Activated CD4-positive, alpha-beta T cell treated with anti-CD3 and anti-CD28 coated beads, Interleukin-2, amount 10 ng/mL, durations not matched to agents 24 days and 14 days (primary cell): Measurements from ENCODE around the gene SEL1L3. TPM values are rescaled to one million over a fixed set of nuclear protein-coding genes. Genes with fewer than 3 reads are reported as not detected.

Experiments
- DNase-seq: peaks from one replicate; pipeline ENCODE4 v3.0.0; 2022
- H3K27ac Mint-ChIP-seq: one replicate; pipeline ENCODE4 v1.8.0; 2022; ENCODE audit warnings: mild to moderate bottlenecking, mixed read lengths
- H3K27me3 Mint-ChIP-seq: one replicate; pipeline ENCODE4 v1.8.0; 2022; ENCODE audit warnings: mixed read lengths
- H3K36me3 Mint-ChIP-seq: one replicate; pipeline ENCODE4 v1.8.0; 2022; ENCODE audit warnings: low read depth, mild to moderate bottlenecking, mixed read lengths
- H3K4me1 Mint-ChIP-seq: one replicate; pipeline ENCODE4 v1.8.0; 2021; ENCODE audit warnings: mixed read lengths
- H3K4me3 Mint-ChIP-seq: one replicate; pipeline ENCODE4 v1.8.0; 2022; ENCODE audit warnings: mild to moderate bottlenecking, moderate library complexity, mixed read lengths
- H3K9me3 Mint-ChIP-seq: one replicate; pipeline ENCODE4 v1.8.0; 2021; ENCODE audit warnings: mixed read lengths
- intact Hi-C: fragments of 100-400 bp; cut with micrococcal nuclease; formaldehyde crosslinking; loops from one replicate; pipeline ENCODE4 v1.15.1; 2023
- total RNA-seq: library from RNA; stranded (reverse); gene quantifications from 2 replicates; pipeline ENCODE4 v1.2.3, GENCODE V29; 2022

Gene SEL1L3
- total RNA-seq, 1 donor from 2014 or later = 35.3 TPM

DNA sequence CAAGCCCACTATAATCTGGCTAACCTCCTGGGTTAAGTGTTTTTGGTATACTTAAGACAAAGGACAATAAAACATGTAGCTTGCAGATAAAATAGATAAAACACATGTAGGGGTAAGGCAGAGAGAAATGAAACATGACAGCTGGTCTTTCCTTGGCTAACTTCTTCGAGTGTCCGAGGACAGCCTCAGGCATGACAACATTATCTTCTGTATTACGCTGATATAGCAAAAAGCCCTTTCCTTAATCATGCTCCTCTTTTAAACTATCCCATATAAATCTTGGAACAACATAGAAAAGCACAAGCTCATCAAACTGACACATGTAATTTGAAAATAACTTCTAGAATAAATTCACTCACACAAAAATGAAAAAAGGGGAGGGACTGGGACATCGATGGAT, 91.1 kb downstream of the SEL1L3 start:
- no peak for DNase-seq
- Mint-ChIP-seq H3K27me3 (no peaks in the 10 kb centered on the region), H3K27ac (no peak overlapping the region), H3K36me3 (peaks cover 26% of the 10 kb centered on the region), H3K4me3 (no peak overlapping the region), H3K4me1 (no peaks in the 10 kb centered on the region), H3K9me3 (no peaks in the 10 kb centered on the region)
- intact Hi-C loops = no loop called here

DNA sequence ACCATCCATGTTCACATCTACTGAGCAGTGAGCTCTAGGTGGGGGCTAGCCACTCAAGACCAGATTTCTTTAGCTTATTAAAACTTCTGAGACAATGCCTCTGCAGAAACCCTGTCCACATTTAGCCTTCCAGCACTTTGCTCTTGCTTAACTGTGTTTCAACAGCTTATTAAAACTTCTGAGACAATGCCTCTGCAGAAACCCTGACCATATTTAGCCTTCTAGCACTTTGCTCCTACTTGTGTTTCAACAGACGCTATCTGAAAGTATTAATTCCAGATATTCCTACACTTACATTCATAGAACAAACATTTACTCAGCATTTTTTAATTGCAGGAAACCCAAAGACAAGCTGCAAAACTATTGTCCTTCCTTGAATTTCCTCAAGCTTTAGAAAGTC, 91.9 kb downstream of the SEL1L3 start:
- Mint-ChIP-seq H3K27ac (no peak overlapping the region), H3K9me3 (no peaks in the 10 kb centered on the region), H3K4me3 (no peak overlapping the region), H3K36me3 (peaks cover 24% of the 10 kb centered on the region), H3K4me1 (no peaks in the 10 kb centered on the region), H3K27me3 (no peaks in the 10 kb centered on the region)
- intact Hi-C loops = no loop called here
- DNase-seq = no peak

DNA sequence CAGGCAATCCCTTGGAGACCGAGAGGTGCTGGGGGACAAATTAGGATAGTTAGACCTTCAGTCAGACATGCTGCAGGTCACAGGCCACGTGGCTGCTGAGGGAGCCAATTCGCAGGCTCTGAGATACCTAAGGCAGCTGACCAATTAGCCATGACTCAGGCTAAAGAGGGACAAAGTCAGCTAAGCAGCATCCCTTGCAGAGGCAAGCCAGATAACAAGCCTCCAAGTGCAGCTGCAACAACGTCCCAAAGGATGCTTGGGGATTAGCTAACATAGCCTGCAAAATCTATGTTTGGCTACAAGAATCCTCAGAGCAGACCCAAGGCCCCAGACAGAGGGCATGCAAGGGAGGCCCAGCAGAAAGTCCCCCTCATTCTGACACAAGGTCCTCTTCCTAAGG, 93.5 kb downstream of the SEL1L3 start:
- H3K4me1 Mint-ChIP-seq = no peaks in the 10 kb centered on the region
- intact Hi-C loops = no loop called here
- no peaks in the 10 kb centered on the region for H3K27me3 Mint-ChIP-seq
- H3K36me3 Mint-ChIP-seq = peaks cover 24% of the 10 kb centered on the region
- H3K4me3 Mint-ChIP-seq = no peak overlapping the region
- H3K9me3 Mint-ChIP-seq = no peaks in the 10 kb centered on the region
- no peak for DNase-seq
- no peak overlapping the region for H3K27ac Mint-ChIP-seq

DNA sequence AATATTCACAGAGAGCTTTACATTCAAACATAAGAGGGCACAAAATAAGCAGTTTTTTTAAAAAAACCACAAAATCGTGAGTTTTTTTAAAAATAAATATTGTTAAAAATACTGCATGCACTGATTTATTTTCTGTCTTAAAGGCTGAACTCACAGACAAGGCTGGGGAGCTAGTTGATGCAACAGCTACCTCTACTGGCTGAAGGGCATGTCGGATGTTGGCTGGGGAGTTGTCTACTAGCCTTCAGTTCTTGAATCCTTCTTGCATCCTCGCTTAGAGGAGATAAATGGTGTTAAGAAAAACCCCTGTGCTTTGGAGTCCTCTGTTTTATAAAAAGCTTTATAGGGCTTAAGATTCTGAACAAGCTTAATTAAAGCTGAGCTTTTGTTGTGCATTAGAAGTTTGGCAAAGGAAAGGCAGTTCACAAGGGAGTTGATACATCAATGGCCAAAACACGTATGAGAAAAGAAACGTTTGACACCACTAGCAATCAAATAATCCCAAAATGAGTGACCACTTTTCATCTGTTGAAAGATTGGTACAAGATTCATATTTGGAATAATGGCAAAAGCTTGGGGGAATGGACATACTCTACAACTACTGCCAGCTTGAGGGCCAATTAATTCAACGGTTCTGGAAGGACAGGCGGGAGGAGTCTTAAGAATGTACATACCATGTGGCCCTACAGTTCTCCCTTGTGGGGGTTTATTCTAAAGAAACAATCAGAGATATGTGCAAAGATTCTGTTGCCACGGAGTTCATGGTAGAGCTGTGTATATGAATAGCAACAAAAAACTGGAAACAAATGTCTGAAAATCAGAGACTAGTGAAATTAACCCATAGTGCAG, 94.7 kb downstream of the SEL1L3 start:
- Mint-ChIP-seq H3K9me3 (no peaks in the 10 kb centered on the region), H3K27ac (no peak overlapping the region), H3K27me3 (no peaks in the 10 kb centered on the region), H3K4me1 (no peaks in the 10 kb centered on the region), H3K4me3 (no peak overlapping the region), H3K36me3 (peaks cover 28% of the 10 kb centered on the region)
- DNase-seq = peak; percentile 73
- intact Hi-C loops = loop anchor here (1.0 kb wide), 1 partner anchor 328 kb away; no protein-coding TSS in a partner anchor

DNA sequence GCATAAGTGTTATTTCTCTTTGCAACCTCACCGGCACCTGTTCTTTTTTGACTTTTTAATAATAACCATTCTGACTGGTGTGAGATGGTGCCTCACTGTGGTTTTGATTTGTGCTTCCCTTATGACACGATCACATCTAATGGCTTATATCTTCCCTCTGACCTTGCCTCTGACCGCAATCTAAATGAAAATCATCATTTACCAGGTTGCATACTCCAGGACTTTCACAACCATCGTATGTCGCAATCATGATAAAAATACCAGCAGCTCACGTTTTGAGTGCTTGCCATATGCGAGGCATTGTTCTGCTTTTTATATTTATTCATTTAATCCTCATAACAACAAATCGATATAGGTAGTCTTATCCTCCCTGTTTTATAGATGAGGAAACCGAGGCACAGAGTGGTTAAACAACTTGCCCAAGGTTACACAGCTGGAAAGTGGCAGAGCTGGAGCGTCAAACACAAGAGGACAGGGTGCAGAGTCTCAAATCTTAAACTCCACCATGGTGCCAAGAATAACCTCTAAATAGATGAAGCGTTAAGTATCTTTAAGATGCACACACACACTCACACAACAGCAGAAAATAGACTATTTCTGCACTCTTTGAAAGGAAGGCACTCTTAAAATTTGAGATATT, 102.2 kb downstream of the SEL1L3 start:
- Mint-ChIP-seq H3K27me3 (no peaks in the 10 kb centered on the region), H3K4me1 (no peaks in the 10 kb centered on the region), H3K36me3 (peaks cover 59% of the 10 kb centered on the region), H3K9me3 (peaks cover 5% of the 10 kb centered on the region), H3K27ac (no peak overlapping the region), H3K4me3 (no peak overlapping the region)
- intact Hi-C loops = no loop called here
- DNase-seq = no peak

DNA sequence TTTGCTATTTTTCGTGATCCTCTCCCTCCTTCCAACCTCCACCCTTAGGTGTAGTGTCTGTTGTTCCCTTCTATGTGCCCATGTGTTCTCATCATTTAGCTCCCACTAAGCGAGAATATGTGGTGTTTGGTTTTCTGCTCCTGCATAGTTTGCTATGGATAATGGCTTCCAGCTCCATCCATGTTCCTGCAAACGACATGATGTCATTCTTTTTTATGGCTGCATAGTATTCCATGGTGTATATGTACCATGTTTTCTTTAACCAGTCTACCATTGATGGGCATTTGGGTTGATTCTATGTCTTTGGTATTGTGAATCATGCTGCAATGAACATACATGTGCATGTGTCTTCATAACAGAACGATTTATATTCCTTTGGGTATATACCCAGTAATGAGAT, 102.7 kb downstream of the SEL1L3 start:
- Mint-ChIP-seq H3K27ac (no peak overlapping the region), H3K4me3 (no peak overlapping the region), H3K36me3 (peaks cover 59% of the 10 kb centered on the region), H3K27me3 (no peaks in the 10 kb centered on the region), H3K4me1 (no peaks in the 10 kb centered on the region), H3K9me3 (peaks cover 5% of the 10 kb centered on the region)
- no peak for DNase-seq
- intact Hi-C loops = no loop called here

DNA sequence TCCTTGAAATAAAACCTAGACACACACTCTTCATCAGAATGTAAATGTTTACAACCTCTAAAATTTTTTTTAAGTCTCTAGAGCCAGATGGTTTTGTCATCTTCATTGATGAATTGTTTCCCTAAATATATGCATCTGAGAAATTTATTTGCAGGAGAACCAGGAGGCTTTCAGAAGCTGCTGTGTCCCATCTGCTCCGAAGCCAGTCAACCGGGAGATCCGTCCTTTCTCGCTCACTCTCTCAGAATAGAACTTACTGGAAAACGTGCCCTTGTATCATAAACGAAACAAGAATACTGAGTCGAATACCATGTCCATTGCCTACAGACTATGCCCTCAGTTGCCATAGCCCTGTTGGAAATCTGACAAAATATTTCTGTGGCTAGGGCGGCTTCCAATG, 103.7 kb downstream of the SEL1L3 start:
- H3K36me3 Mint-ChIP-seq = peaks cover 53% of the 10 kb centered on the region
- H3K27ac Mint-ChIP-seq = no peak overlapping the region
- DNase-seq = no peak
- no peaks in the 10 kb centered on the region for H3K27me3 Mint-ChIP-seq
- intact Hi-C loops = no loop called here
- no peaks in the 10 kb centered on the region for H3K4me1 Mint-ChIP-seq
- peaks cover 5% of the 10 kb centered on the region for H3K9me3 Mint-ChIP-seq
- no peak overlapping the region for H3K4me3 Mint-ChIP-seq

DNA sequence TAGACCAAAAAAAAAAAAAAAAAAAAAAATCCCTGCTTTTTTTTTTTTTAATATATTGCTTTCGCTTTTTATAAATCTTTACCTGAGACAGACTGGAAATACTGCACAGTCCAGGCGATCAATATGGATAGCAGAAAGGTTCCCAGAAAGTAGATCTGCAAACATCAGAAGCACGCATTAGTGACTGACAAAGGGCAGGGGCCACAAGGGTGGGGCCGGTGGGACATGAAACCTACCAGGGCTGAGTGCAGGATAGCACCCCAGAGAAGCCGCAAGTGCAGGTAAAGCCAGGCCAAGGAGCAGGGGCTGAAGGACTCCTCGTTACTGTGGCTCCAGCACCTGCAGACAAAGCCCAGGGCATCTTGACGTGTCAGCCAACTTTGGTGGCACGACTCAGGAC, 105.3 kb downstream of the SEL1L3 start:
- Mint-ChIP-seq H3K4me3 (no peak overlapping the region), H3K36me3 (peaks cover 46% of the 10 kb centered on the region), H3K27me3 (no peaks in the 10 kb centered on the region), H3K9me3 (peaks cover 5% of the 10 kb centered on the region), H3K27ac (no peak overlapping the region), H3K4me1 (no peaks in the 10 kb centered on the region)
- no peak for DNase-seq
- intact Hi-C loops = no loop called here

DNA sequence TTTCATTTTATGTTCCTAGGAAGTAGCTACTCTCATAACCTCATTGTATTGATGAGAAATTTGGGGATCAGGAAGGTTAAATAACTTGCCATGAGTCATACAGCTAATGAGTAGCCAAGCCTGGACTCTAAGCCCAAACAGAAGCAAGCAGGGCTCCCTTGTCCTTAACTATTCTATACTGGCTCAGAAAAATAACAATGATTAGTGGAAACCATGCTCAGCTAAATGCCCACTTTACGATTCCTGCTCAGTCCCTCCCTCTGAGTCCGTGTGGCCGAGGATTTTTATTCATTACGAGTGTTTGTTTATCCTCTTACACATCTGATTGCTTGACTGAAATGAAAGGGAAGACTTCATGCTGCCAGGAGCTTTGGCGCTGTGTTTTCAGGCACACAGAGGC, 106.3 kb downstream of the SEL1L3 start:
- Mint-ChIP-seq H3K27me3 (no peaks in the 10 kb centered on the region), H3K36me3 (peaks cover 42% of the 10 kb centered on the region)
- DNase-seq = no peak

DNA sequence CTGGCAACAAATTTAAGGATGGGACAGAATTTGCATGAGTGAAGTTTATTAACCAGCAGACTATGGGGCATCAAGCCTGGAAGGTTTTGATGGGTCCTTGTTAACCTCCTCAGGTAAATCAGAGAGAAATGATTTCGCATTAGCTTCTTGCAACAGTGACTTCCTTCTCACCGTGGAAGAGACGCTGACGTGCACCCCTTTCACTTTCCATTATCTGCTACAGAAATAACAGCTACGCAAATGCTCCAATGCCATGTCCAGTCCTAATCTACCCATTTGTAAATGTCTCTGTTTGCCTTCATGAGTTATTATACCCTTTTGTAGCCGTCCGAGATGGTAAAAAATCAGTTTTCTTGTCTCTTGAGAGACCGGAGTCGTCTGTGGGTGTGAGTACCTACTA, 106.9 kb downstream of the SEL1L3 start:
- H3K27me3 Mint-ChIP-seq = no peaks in the 10 kb centered on the region
- intact Hi-C loops = no loop called here
- no peak for DNase-seq
- no peaks in the 10 kb centered on the region for H3K4me1 Mint-ChIP-seq
- H3K4me3 Mint-ChIP-seq = no peak overlapping the region
- H3K36me3 Mint-ChIP-seq = peaks cover 37% of the 10 kb centered on the region
- no peak overlapping the region for H3K27ac Mint-ChIP-seq
- peaks cover 5% of the 10 kb centered on the region for H3K9me3 Mint-ChIP-seq

More for the DNA sequence above, 106.3 kb downstream of the SEL1L3 start:
- intact Hi-C loops = no loop called here
- H3K9me3 Mint-ChIP-seq = peaks cover 5% of the 10 kb centered on the region
- H3K4me1 Mint-ChIP-seq = no peaks in the 10 kb centered on the region
- H3K4me3 Mint-ChIP-seq = no peak overlapping the region
- no peak overlapping the region for H3K27ac Mint-ChIP-seq

DNA sequence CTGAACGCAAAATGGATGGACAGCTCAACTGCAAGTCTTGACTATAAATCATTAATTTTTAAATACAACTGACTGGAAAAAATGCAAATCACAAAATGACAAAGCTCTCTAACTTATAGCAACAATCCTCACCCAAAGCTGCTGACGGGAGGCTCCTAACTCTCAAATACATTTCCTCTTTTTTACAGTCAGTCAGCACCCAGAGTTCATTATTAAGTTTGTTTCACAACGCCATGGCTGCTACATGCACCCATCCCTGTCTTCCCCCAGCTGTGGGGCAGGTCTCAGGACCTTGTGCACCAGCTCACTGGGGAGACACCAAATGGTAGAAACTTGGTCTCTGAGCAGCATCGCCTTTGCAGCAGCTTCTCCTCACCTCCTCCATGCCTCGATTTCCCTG, 109.5 kb downstream of the SEL1L3 start:
- Mint-ChIP-seq H3K4me1 (no peaks in the 10 kb centered on the region), H3K9me3 (no peaks in the 10 kb centered on the region), H3K27me3 (no peaks in the 10 kb centered on the region), H3K36me3 (peaks cover 19% of the 10 kb centered on the region), H3K4me3 (no peak overlapping the region), H3K27ac (no peak overlapping the region)
- intact Hi-C loops = no loop called here
- no peak for DNase-seq

DNA sequence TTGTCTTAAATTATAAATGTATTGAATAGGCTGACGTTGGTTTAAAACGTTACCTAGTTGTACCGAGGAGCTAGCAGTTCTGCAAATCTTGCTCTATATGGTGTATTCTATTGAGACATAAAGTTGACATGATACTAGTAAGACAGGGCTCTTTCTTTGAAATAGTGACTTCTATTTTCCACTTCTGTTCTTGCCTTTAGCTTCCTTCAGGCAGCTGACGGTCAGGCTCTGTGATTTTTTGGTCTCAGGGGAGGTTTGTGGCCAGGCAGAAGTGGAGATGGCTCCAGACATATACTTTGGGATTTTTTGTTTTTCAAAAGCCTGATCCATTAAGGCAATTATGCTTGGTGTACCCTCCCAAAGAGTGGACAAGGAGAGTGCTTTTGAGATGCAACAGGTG, 111.9 kb downstream of the SEL1L3 start:
- no peaks in the 10 kb centered on the region for H3K4me1 Mint-ChIP-seq
- DNase-seq = no peak
- H3K36me3 Mint-ChIP-seq = peaks cover 9% of the 10 kb centered on the region
- no peak overlapping the region for H3K4me3 Mint-ChIP-seq
- intact Hi-C loops = no loop called here
- no peaks in the 10 kb centered on the region for H3K27me3 Mint-ChIP-seq
- H3K27ac Mint-ChIP-seq = no peak overlapping the region
- H3K9me3 Mint-ChIP-seq = no peaks in the 10 kb centered on the region

DNA sequence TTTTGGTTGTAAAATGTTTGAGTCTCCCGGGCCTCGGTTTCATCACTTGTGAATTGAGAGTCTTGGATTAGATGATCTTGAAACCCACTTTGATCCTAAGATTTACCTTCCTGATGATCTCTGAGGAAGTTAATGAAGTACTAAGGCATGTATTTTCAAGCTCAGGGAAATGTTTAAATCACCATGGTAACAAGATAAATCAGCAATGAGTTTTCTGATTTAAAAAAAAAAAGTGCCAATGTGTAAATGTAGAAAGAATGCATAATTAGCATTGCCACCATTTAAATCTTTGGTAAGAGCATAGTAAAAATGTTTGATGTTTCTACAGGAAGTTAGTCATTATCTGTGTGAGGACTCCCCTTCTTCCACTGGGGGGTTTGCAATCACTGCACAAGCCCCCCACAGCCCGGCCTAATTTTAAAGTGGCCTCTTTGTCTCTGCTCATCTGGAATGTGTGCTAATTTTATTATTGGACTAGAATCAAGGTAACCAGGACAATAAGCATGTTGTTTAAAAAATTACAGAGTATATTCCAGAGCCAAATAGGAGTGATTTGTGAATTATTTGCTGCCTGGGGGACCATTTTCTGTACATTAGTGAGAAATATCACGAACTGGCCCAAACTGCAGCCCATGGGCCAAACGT, 113.5 kb downstream of the SEL1L3 start:
- H3K4me3 Mint-ChIP-seq = no peak overlapping the region

DNA sequence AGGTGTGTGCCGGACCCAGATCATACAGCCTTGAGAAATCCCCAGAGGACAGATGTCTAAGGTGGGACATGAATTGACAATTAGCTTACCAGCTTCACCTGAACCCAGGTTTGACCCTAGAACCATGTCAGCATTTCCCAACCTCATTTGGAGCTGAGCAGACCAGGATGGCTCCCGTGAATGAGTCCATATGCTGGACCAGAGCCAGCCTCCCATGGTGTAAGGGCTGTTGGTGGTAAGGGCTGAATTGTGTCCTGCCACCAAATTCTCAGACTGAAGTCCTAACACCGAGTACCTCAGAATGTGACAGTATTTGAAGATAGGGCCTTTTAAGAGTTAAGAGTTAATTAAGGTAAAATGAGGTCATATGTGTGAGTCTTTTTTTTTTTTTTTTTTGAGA, 118.8 kb downstream of the SEL1L3 start:
- H3K27ac Mint-ChIP-seq = no peak overlapping the region
- H3K4me1 Mint-ChIP-seq = no peaks in the 10 kb centered on the region
- intact Hi-C loops = no loop called here
- no peak for DNase-seq
- H3K27me3 Mint-ChIP-seq = no peaks in the 10 kb centered on the region
- H3K9me3 Mint-ChIP-seq = no peaks in the 10 kb centered on the region
- no peak overlapping the region for H3K4me3 Mint-ChIP-seq
- H3K36me3 Mint-ChIP-seq = no peaks in the 10 kb centered on the region

More for the DNA sequence above, 113.5 kb downstream of the SEL1L3 start:
- no peak overlapping the region for H3K27ac Mint-ChIP-seq
- DNase-seq = no peak
- peaks cover 4% of the 10 kb centered on the region for H3K36me3 Mint-ChIP-seq
- H3K4me1 Mint-ChIP-seq = no peaks in the 10 kb centered on the region
- intact Hi-C loops = no loop called here
- no peaks in the 10 kb centered on the region for H3K27me3 Mint-ChIP-seq
- no peaks in the 10 kb centered on the region for H3K9me3 Mint-ChIP-seq
